Psoas muscle (tissue), 8 donors: ENCODE data around the gene IL10RA. TPM values are rescaled to one million over a fixed set of nuclear protein-coding genes. Genes with fewer than 3 reads are reported as not detected.

Experiments
- ATAC-seq, 4 donors: fragments of 200-7000 bp; cut with Tn5 transposase; one replicate each; pipeline ENCODE4 v1.9.1; 2020; ENCODE audit warnings: moderate library complexity in 3 of 4, mild to moderate bottlenecking in 2 of 4
- DNase-seq, 2 donors: peaks; one replicate each; pipeline ENCODE4 v3.0.0-alpha.2; 2020
- H3K27ac ChIP-seq: fragments of 200-600 bp; one replicate; pipeline ENCODE4 v1.8.0; 2022
- H3K27me3 ChIP-seq, 3 donors: fragments of 200-600 bp in 1 of 3; one replicate each; pipeline versions ENCODE4 v1.6.1 to v1.8.0; 2013 to 2022; ENCODE audit warnings: low read length in 2 of 3, mild to moderate bottlenecking in 2 of 3, moderate library complexity in 1 of 3; ENCODE audit not compliant: insufficient read depth in 3 of 3
- H3K36me3 ChIP-seq, 2 donors: fragments of 200-600 bp in 1 of 2; one replicate each; pipeline versions ENCODE4 v1.6.1 to v1.8.0; 2013 to 2022; ENCODE audit warnings: low read depth in 1 of 2, mild to moderate bottlenecking in 1 of 2, moderate library complexity in 1 of 2; ENCODE audit not compliant: insufficient read depth in 1 of 2
- H3K4me1 ChIP-seq: fragments of 200-600 bp; one replicate; pipeline ENCODE4 v1.8.0; 2022
- H3K4me3 ChIP-seq: fragments of 200-600 bp; one replicate; pipeline ENCODE4 v1.8.0; 2022; ENCODE audit warnings: mild to moderate bottlenecking
- H3K9me3 ChIP-seq: fragments of 200-600 bp; one replicate; pipeline ENCODE4 v1.8.0; 2022
- WGBS, 3 donors: extraction: QIAGEN DNeasy Blood & Tissue Kit; methylation state at CpG; one replicate each; pipeline versions ENCODE4 v1.1.6 to v1.1.7; 2013; 5-methylcytosine and 5-hydroxymethylcytosine counted together
- intact Hi-C, 2 donors: fragments of 100-400 bp; cut with DNase I; formaldehyde crosslinking; loops; one replicate each; pipeline versions ENCODE4 v1.11.0 to v1.14.2; 2022
- polyA plus RNA-seq, 3 donors: library from polyadenylated mRNA; stranded (reverse); fragments of 200-250 nt; gene quantifications; one replicate each; pipeline ENCODE4 v1.2.3, GENCODE V29; 2013
- total RNA-seq, 4 donors: library from RNA; stranded (reverse); fragmentation: NEBNext Ultra II Directional in 2 of 4; extraction: Animal tissue kit (Norgen Biotek cat#: 25700) in 2 of 4; gene quantifications; one replicate each; pipeline versions ENCODE4 v1.2.1 to v1.2.4, GENCODE V29; 2021 to 2023
- TF ChIP-seq, protein P1 (sequence below): fragments of 200-600 bp; IDR thresholded peaks from one replicate; pipeline ENCODE4 v1.8.0; 2022; ENCODE audit warnings: antibody characterized with exemption
- donor health status: healthy with polysubstance abuse.
- donor health status: DM: no; HTN: no; CAD: no; lungs with moderate emphysema.
- donor health status: Bipolar disorder and iron deficiency.
- donor health status: healthy.
- donor health status: DM: yes; HTN: yes; CAD: no.
- donor health status: DM: no; HTN: no; CAD: no.
- donor health status: DM: no; HTN: no; CAD: no.
- donor health status: DM: yes; HTN: yes; CAD: no.

Gene IL10RA
- total and polyA plus RNA-seq, 7 donors, result 0.39 to 3.9 (median 1.1) TPM

DNA sequence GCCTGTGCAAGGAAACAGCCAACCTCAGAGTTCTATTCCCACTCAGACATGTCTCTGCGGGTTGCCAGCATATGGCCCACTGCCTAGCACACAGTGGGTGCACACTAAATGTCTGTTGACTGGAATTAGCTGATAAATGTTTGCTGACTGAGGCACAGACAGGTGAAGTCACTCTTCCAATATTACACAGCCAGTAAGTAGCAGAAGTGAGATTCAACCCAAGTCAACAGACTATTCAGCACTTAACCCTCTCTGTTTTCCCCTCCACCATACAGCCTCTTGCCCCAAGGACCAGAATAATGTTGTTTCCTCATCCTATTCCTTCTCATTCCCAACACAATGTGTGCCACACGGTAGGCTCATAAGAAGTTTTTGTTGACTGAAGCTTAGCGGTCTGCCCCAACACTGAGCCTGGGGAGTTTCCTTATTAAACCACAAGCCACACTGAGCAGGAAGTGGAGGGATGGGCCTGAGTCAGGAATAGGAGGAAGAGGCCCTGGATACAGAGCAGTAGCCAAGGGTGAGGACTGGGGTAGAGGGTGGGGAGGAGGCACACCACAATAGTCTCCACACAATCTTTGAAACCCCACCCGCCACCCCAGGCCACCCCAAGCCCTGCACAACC, 15.7 kb upstream of the IL10RA start:
- Histone ChIP-seq H3K4me1 (no peaks in the 10 kb centered on the region), H3K36me3 (no peaks in the 10 kb centered on the region), H3K27ac (no peak overlapping the region), H3K4me3 (no peak overlapping the region), H3K9me3 (no peaks in the 10 kb centered on the region), H3K27me3 (no peaks in the 10 kb centered on the region)
- TF ChIP-seq, protein P1, sequence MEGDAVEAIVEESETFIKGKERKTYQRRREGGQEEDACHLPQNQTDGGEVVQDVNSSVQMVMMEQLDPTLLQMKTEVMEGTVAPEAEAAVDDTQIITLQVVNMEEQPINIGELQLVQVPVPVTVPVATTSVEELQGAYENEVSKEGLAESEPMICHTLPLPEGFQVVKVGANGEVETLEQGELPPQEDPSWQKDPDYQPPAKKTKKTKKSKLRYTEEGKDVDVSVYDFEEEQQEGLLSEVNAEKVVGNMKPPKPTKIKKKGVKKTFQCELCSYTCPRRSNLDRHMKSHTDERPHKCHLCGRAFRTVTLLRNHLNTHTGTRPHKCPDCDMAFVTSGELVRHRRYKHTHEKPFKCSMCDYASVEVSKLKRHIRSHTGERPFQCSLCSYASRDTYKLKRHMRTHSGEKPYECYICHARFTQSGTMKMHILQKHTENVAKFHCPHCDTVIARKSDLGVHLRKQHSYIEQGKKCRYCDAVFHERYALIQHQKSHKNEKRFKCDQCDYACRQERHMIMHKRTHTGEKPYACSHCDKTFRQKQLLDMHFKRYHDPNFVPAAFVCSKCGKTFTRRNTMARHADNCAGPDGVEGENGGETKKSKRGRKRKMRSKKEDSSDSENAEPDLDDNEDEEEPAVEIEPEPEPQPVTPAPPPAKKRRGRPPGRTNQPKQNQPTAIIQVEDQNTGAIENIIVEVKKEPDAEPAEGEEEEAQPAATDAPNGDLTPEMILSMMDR, result no peak
- intact Hi-C loops, result no loop called here
- WGBS, 3 donors, result 81 to 87% (median 82%) methylated on average over 4 of the region's 4 CpGs
- DNase-seq, result no peak
- ATAC-seq, result no peak

DNA sequence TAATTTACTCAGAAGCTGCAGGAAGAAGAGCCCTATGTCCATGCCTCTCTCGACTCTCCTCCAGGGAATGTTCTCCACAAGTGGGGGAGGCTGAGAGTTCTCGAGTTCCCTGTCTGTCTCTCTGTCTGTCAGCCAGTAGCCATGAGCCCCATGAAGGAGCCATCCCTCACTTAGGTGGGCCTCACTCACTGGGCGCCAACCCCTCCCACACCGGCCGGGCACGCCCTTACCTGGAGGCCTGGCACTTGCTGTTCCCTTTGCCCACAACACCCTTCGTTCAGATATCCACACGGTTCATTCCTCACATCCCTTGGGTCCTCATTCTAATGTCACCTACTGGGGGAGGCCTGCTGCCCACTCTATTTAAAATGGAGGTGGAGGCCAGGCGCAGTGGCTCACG, 14.2 kb upstream of the IL10RA start:
- intact Hi-C loops, result no loop called here
- Histone ChIP-seq H3K4me3 (no peak overlapping the region), H3K36me3 (no peaks in the 10 kb centered on the region), H3K9me3 (no peaks in the 10 kb centered on the region), H3K4me1 (no peaks in the 10 kb centered on the region), H3K27ac (no peak overlapping the region), H3K27me3 (no peaks in the 10 kb centered on the region)
- TF ChIP-seq, protein P1, result no peak
- DNase-seq, result no peak
- ATAC-seq, result no peak
- 88 to 93% (median 92%) methylated on average over 9 to 10 of the region's 10 CpGs for WGBS, 3 donors

DNA sequence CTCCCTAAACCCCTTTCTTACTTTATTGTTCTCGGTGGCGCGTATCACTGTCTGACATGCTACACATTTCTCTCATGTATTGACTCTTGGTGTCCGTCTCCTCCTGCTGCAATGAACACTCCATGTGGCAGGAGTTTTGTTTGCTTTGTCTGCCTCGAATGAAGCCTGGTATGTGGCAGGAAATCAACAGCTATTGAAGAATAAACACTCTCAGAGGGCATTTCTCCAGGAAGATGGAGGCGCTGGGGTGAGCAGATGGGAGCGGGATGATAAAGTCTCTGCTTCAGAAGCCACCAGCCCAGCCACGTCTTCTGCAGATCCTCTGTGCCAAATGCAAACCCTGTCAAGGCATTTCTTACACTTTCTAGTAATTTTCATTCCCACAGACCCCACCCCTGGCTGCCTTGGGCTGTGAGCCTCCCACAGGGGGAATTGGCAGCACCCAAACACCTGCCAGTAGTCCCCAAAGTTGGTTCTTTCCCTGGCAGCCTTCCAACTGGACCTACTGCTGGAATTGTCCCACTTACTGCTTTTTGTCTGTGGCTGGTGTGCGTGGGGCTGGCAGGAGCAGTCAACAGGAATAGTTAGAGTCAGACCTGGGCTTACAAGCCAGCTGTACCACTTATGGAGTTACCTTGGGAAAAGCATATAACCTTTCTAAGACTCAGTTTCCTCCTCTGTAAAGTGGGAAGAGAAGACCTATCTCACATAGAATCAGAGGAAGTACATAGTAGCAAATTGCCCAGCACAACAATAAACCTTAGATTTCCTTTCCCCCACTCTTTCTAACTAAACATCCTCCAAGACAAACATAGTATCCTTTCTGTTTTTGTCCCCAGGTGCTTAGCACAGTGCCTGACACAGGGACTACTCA, 13.3 kb upstream of the IL10RA start:
- no peaks in the 10 kb centered on the region for H3K27me3 ChIP-seq
- H3K36me3 ChIP-seq, result no peaks in the 10 kb centered on the region
- TF ChIP-seq, protein P1, result no peak
- no peaks in the 10 kb centered on the region for H3K9me3 ChIP-seq
- DNase-seq (no peak), ATAC-seq (no peak)
- intact Hi-C loops, result no loop called here
- WGBS, 3 donors, result 55 to 60% (median 59%) methylated on average over 9 of the region's 9 CpGs
- H3K4me1 ChIP-seq, result no peaks in the 10 kb centered on the region
- H3K4me3 ChIP-seq, result no peak overlapping the region
- H3K27ac ChIP-seq, result no peak overlapping the region

DNA sequence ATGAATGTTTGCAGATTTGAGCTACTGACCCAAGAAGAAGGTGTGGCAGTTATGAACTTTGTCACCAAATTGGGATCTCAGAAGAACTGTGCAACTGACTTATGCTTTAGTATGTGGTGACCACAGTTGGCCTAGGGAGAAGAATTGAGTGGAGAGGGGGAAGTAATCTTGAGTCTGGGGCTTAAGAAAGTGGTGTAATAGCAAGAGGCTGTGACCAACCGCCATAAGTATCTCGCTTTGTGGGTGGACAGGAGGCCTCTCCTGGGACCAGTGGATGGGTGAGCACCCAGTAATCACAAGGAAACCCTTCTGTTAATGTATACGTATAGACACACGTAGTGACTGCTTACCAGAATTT, 12.7 kb upstream of the IL10RA start:
- Histone ChIP-seq H3K9me3 (no peaks in the 10 kb centered on the region), H3K4me3 (no peak overlapping the region), H3K27me3 (no peaks in the 10 kb centered on the region), H3K36me3 (no peaks in the 10 kb centered on the region), H3K4me1 (no peaks in the 10 kb centered on the region), H3K27ac (no peak overlapping the region)
- no peak for DNase-seq
- intact Hi-C loops, result no loop called here
- 90 to 93% (median 90%) methylated on average over 4 of the region's 4 CpGs for WGBS, 3 donors
- TF ChIP-seq, protein P1, result no peak
- ATAC-seq, result no peak
